ENCODE measurements around the gene NFIB. TPM values are rescaled to one million over a fixed set of nuclear protein-coding genes. Genes with fewer than 3 reads are reported as not detected.

Gene NFIB
- total and polyA plus RNA-seq, 2 of the 8 experiments (the other 6 are each of a cell fraction or from before 2014, with no cell fraction given), result 2.6 to 13.1 TPM

DNA sequence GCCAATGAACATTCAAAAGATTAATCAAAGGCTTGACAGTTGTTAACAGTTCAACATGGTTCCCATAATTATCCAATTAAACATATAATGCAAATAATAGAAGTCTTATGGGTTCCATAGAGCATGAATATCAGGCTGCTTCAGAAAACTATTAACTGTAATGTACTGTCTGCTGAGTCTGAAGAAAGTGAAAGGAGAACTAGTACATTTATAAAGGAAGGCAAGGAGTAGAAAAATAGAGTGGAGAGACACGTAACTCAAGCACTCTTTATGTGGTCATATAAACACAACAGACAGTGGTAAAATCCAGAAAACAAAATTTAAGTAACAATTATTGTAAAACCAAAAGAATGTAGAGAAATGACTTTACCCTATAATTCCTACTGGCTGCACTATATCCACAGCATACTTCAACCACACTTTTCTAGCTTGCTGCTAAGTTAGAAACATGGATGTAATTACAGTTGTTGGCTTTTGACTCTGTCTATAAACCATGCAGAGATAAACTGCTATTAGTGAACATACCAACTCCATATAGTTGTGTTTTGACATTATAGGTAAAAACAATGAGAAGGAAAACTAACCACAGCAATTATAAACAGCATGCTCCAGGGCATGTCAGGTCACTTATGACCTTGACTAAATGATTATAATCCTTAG, 32.7 kb downstream of the NFIB start:
- CTCF ChIA-PET (ENCODE audit: partially characterized antibody), result interaction anchor here (0.6 to 1.0 kb wide), 2 partner anchors 25 to 1247 kb away, joined by 3 to 4 read pairs; no protein-coding TSS in a partner anchor
- no peak overlapping the region for H2BK120ac ChIP-seq (replicated peaks; ENCODE audit: low read depth, low read length)
- POLR2A ChIA-PET (ENCODE audit: partially characterized antibody), result no interaction called here
- H3K79me2 ChIP-seq (ENCODE audit: control insufficient read depth in 1 of 2, insufficient read depth in 2 of 2, low read length in 2 of 2), result 0 out of 4 replicates have a peak, but pooled peaks cover 0 to 6% of the 10 kb centered on the region in 2 experiments
- no peak overlapping the region for H3K27ac ChIP-seq (ENCODE audit: low read depth, low read length)
- no peak overlapping the region for H4K91ac ChIP-seq (replicated peaks; ENCODE audit: insufficient read length, low read length)
- H2AFZ ChIP-seq (ENCODE audit: low read length), result no peak overlapping the region
- H2AK5ac ChIP-seq (ENCODE audit: low read depth, low read length), result no peak overlapping the region
- H3K36me3 ChIP-seq (ENCODE audit: control insufficient read depth in 2 of 4, insufficient read depth in 4 of 4, low read length in 3 of 4), result no peaks in the 10 kb centered on the region
- no peaks in the 10 kb centered on the region for H3K23me2 ChIP-seq (ENCODE audit: low read depth, low read length)
- H2BK20ac ChIP-seq (ENCODE audit: low read length), result no peak overlapping the region
- H3K4ac ChIP-seq (replicated peaks; ENCODE audit: insufficient read length, low read depth, low read length), result no peak overlapping the region
- no peak overlapping the region for H4K5ac ChIP-seq (ENCODE audit: insufficient read length, low read depth, low read length)
- no peak for DNase-seq (ENCODE audit: low read depth in 1 of 2, low spot score in 2 of 2)
- H3K4me2 ChIP-seq (ENCODE audit: insufficient read depth in 1 of 2, low read depth in 2 of 2, low read length in 2 of 2), result no peak overlapping the region
- H3K4me3 ChIP-seq (ENCODE audit: extremely low read depth in 1 of 4, insufficient read depth in 2 of 4, low read depth in 3 of 4, low read length in 4 of 4), result no peak overlapping the region
- no peak overlapping the region for H3K23ac ChIP-seq (ENCODE audit: insufficient read length)
- no peak overlapping the region for H3K9ac ChIP-seq (replicated peaks in 1 of 4; ENCODE audit: extremely low read depth in 1 of 4, low read depth in 3 of 4, low read length in 3 of 4)
- no peak overlapping the region for H2BK15ac ChIP-seq (ENCODE audit: low read length)
- no peak overlapping the region for H2BK12ac ChIP-seq (ENCODE audit: low read depth, low read length)
- H3K56ac ChIP-seq (replicated peaks; ENCODE audit: insufficient read length, low read depth, low read length), result no peak overlapping the region
- no peaks in the 10 kb centered on the region for H3K9me3 ChIP-seq (ENCODE audit: insufficient read depth in 2 of 2, low read depth in 1 of 2, low read length in 1 of 2)
- H3K27me3 ChIP-seq (replicated peaks in 1 of 4; ENCODE audit: control insufficient read depth in 3 of 4, extremely low read depth in 1 of 4, insufficient read depth in 3 of 4, low read length in 3 of 4), result no peaks in the 10 kb centered on the region
- no peak overlapping the region for H2BK5ac ChIP-seq (ENCODE audit: low read depth, low read length)
- H4K20me1 ChIP-seq (replicated peaks in 1 of 2; ENCODE audit: control insufficient read depth in 1 of 2, insufficient read depth in 2 of 2, low read length in 2 of 2), result no peaks in the 10 kb centered on the region
- no peak overlapping the region for H4K8ac ChIP-seq (ENCODE audit: extremely low read depth, insufficient read depth, low read length)
- peaks cover 0 to 4% (median 3%) of the 10 kb centered on the region in 4 experiments; a peak in 5 of 7 replicates for H3K4me1 ChIP-seq (replicated peaks in 1 of 4; ENCODE audit: control insufficient read depth in 3 of 4, insufficient read depth in 4 of 4, low read length in 3 of 4)
- H3K18ac ChIP-seq (ENCODE audit: extremely low read depth, low read length), result no peak overlapping the region
- TF ChIP-seq TAF1 (IDR thresholded peaks at IDR 0.05; ENCODE audit: low read depth, low read length) (no peak), HDAC6 (IDR thresholded peaks at IDR 0.05; ENCODE audit: low read depth, low read length) (no peak), TCF12 (IDR thresholded peaks at IDR 0.05; ENCODE audit: low read depth, low read length) (no peak), SUZ12 (IDR thresholded peaks at IDR 0.05; ENCODE audit: low read length) (no peak), CTBP2 (IDR thresholded peaks at IDR 0.05; ENCODE audit: borderline replicate concordance, insufficient read depth, insufficient read length, low read length) (no peak), NANOG (IDR thresholded peaks at IDR 0.05; ENCODE audit: insufficient read depth, low read depth, low read length, poor library complexity, severe bottlenecking) (no peak)
- TF ChIP-seq, protein P1, sequence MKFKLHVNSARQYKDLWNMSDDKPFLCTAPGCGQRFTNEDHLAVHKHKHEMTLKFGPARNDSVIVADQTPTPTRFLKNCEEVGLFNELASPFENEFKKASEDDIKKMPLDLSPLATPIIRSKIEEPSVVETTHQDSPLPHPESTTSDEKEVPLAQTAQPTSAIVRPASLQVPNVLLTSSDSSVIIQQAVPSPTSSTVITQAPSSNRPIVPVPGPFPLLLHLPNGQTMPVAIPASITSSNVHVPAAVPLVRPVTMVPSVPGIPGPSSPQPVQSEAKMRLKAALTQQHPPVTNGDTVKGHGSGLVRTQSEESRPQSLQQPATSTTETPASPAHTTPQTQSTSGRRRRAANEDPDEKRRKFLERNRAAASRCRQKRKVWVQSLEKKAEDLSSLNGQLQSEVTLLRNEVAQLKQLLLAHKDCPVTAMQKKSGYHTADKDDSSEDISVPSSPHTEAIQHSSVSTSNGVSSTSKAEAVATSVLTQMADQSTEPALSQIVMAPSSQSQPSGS (IDR thresholded peaks at IDR 0.05; ENCODE audit: low read length), result no peak
- TF ChIP-seq, protein P2, sequence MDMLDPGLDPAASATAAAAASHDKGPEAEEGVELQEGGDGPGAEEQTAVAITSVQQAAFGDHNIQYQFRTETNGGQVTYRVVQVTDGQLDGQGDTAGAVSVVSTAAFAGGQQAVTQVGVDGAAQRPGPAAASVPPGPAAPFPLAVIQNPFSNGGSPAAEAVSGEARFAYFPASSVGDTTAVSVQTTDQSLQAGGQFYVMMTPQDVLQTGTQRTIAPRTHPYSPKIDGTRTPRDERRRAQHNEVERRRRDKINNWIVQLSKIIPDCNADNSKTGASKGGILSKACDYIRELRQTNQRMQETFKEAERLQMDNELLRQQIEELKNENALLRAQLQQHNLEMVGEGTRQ (IDR thresholded peaks at IDR 0.05; ENCODE audit: low read length), result no peak
- WGBS, 2 experiments (ENCODE audit: extremely low coverage in 1 of 2, insufficient coverage in 1 of 2, insufficient read length in 1 of 2, insufficient replicate concordance in 2 of 2, low coverage in 1 of 2, low lambda C conversion rate in 2 of 2, missing lambda C conversion rate in 1 of 2), result 94% methylated on average over 1 of the region's 1 CpG; no CpG with 5 or more reads in 1 of the 2 experiments
- H3K79me1 ChIP-seq (ENCODE audit: low read depth, low read length), result no peaks in the 10 kb centered on the region; the same call in 1 of the 2 replicates
- no peak overlapping the region for H3K14ac ChIP-seq (ENCODE audit: insufficient read length)
- FAIRE-seq, result no peak
